GM19452 (cell line): ENCODE results near the gene BPIFA3.
"Not testable (repeated sequence)": the region's sequence is repeated elsewhere in the genome, so short reads cannot be mapped to it uniquely, and the experiment has no call there.

Experiments used
- ATAC-seq: cut with Tn5 transposase; IDR thresholded peaks from one replicate; pipeline ENCODE4 v1.9.1; 2021; ENCODE audit not compliant: unreplicated experiment

Gene BPIFA3

DNA sequence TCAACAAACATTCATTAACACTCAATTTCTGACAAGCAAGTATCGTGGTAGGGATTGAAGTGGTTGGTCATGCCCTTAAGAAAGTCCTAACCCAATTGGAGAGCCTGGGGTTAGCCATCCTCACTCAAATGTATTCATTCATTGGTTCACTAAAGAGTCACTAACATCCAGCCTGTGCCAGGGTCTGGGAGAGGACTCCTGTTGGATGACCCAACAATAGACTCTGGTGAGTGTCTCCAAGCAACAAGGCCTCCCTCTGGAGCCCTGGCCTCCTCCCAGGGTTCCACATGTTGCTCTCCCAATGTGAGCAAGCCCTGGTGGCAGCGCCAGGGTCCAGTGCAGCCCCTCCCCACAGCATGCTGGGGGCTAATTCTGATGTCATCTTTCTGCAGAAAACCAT, at the start of gene BPIFA3:
TSS of gene BPIFA3 (plus strand) at position 301 of the 400 bp plus-strand sequence. CDS start 185 bp downstream, outside the sequence.
- ATAC-seq = no peak

DNA sequence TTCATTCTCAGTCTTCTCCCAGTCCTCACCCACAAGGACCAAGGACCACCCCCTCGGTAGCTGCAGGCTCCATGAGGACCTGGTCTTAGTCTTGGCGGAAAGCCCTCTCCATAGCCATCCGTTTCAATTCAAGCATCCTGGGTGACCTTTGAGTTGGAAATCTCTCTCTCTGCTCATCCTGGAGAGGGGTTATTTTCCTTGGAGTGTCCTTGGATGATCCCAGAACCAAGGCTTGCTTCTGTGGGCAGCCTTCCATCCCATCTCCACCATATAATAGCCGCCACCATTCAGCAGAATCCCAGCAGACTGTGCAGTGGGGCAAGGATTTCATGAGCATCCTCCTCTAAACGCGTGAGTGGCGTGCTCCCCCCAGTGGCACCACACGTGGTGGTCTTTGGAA, 49.3 kb upstream of the BPIFA3 start, which contains the start of gene BPIFA2:
TSS of gene BPIFA2 (plus strand) at position 301 of the 400 bp plus-strand sequence. CDS start 987 bp downstream, outside the sequence.
- ATAC-seq = no peak

DNA sequence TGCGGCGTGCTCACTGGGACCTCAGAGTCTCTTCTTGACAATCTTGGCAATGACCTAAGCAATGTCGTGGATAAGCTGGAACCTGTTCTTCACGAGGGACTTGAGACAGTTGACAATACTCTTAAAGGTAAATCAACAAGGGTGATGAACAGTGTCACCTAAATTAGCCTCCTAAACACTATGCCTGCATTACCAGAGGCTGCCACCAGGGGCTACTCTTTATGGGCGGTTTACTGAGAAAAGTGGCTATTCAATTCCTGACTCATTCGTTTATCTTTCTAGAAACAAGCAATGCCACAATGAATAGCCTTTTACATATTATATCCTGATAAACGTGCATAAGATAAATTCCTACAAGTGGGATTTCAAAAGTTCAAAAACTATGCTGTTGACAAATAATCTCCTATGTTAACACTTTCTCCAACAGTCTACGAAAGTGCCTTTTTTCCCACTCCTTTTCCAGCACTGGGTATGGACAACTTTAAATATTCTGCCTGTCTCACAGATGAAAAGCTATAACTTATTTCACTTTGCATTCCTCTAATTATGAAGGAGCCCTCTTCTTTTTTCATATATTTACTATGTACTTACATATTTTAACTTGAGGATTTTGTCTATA, 47.9 kb upstream of the BPIFA3 start:
- no peak for ATAC-seq

DNA sequence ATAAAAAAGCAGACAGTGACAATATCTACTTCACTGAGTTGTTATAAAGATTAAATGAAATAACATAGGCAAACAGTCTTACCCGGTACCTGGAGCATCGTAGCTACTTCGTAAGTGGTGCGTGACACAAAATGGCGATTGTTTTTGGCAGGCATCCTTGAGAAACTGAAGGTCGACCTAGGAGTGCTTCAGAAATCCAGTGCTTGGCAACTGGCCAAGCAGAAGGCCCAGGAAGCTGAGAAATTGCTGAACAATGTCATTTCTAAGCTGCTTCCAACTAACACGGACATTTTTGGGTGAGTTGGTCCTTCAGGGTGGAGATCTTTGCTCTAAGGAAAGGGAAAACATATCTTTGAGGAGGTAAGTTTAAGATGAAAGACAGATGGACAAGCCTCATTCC, 44.4 kb upstream of the BPIFA3 start:
- no peak for ATAC-seq

DNA sequence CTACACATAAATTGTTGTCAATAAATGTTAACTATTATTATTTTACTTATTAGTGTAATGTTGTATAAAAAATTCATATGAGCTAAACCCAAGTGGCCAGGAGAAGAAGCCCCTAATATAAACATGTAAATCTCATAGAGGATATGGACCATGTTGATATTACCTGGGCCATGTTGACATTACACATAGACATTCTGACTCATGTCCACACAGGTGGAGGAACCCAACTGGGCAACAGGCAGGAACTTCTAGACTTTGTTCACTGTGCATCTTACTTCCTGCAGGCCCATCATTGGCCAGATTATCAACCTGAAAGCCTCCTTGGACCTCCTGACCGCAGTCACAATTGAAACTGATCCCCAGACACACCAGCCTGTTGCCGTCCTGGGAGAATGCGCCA, 42.0 kb upstream of the BPIFA3 start:
- ATAC-seq = no peak

DNA sequence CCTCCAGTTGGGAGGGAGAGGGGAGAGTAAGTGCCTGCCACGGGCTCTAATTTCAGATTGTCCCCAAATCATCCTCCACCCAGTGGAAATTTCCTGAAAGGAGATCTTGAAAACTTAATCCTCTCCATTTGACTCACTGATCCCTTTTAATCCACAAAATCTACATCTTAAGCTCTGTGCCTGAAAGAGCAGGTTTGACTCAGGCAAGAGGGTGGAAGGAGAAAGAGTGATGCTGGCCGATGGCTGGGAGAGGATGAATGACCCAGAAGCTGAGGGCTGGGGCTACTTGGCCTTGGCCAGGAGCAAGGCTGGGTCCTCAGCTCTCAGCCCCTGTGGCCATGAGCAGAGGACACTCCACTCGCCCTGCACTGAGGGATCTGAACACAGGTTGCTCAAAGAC, 41.1 kb upstream of the BPIFA3 start:
- ATAC-seq = no peak

GRCh38 chr20:33177866-33178265, 39.3 kb upstream of the BPIFA3 start:
- no peak for ATAC-seq

- ATAC-seq = no peak
Observed at GRCh38 chr20:33178726-33179125, 38.4 kb upstream of the BPIFA3 start.

DNA sequence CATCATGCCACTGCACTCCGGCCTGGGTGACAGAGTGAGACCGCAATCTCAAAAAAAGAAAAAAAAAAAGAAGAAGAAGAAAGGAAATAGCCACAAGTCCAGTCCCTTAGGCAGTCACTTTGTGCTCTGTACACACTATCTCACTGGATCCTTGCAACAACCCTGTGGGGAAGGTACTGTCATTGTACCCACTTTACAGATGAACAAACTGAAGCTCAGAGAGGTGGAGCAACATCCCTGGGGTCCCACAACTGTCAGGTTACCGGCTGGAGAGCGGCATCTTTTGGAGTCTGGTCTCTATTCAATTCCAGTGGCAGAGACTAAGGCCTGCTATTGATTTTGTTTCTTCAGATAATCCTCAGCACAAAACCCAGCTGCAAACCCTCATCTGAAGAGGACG, 37.0 kb upstream of the BPIFA3 start:
- ATAC-seq = no peak

DNA sequence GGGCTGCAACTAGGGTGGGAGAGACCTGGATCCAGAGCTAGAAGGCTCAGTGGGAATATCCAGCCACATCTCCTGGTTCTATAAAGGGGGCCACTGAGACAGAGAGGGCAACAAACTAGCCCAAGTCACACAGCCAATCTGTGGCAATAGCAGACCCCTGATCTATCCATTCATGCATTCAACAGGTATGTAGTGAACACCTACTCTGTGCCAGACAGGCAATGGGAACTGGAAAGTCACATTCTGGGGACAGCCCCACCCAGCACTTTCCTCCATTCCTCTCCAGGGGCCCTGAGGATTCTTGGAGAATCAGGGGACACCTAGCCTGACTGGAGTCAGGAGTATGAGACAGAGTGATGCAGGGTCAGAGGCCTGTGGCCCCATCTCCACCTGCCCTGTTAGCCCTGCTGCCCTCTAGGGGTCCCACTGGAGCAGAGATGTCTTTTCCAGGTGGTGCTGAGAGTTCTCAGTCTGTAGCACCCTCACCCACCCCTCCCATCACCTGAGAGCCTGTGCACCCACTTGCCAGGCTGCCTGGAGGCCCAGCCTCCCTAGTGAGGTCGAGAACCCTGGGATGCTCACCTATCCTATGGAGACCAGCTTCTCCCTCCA, 35.6 kb upstream of the BPIFA3 start:
- no peak for ATAC-seq

DNA sequence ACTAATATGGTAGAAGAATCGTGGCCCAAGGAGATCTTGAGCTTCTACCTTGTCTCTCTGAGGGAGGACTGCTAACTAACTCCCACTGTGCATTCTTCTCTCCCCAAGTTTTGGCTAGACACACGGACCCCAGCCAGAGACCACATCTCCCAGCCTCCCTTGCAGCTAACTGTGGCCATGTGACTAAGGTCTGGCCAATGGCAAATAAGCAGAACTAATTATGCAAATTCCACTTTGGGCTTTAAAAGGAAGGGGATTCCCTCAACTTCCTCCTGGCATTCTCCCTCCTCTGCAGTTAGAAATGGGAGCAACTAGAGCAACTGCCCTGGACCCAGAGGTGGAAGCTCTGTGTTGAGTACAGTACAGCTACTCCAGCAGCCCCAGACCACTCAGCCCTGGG, 33.8 kb upstream of the BPIFA3 start:
- no peak for ATAC-seq

DNA sequence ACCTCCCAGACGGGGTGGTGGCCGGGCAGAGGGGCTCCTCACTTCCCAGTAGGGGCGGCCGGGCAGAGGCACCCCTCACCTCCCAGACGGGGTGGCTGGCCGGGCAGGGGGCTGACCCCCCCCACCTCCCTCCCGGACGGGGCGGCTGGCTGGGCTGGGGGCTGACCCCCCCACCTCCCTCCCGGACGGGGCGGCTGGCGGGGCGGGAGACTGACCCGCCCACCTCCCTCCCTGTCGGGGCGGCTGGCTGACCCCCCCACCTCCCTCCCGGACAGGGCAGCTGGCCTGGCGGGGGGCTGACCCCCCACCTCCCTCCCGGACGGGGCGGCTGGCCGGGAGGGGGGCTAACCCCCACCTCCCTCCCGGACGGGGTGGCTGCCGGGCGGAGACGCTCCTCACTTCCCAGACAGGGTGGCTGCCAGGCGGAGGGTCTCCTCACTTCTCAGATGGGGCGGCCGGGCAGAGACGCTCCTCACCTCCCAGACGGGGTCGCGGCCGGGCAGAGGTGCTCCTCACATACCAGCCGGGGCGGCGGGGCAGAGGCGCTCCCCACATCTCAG, 32.0 kb upstream of the BPIFA3 start:
- ATAC-seq = not testable (repeated sequence)

DNA sequence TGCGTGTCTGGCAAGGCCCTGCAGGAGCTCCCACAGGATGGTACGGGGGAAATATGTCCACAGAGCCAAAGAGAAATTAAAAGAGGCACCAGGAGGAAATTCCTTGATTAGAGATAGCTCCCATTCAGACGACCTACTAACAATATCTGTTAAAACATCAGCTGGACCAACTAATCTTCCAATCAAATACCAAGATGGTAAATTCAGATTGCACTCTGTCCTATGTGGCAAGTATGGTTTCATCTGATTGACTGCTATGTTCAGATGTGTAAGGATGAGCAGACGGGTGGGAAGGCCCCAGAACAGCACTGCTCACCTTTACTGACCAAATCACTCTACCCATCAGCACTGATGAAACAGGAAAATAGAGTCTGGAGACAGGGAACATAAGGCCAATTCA, 29.7 kb upstream of the BPIFA3 start:
- no peak for ATAC-seq

GRCh38 chr20:33188421-33188820, 28.7 kb upstream of the BPIFA3 start:
- ATAC-seq = no peak

- no peak for ATAC-seq
Observed at GRCh38 chr20:33191484-33191883, 25.7 kb upstream of the BPIFA3 start.

DNA sequence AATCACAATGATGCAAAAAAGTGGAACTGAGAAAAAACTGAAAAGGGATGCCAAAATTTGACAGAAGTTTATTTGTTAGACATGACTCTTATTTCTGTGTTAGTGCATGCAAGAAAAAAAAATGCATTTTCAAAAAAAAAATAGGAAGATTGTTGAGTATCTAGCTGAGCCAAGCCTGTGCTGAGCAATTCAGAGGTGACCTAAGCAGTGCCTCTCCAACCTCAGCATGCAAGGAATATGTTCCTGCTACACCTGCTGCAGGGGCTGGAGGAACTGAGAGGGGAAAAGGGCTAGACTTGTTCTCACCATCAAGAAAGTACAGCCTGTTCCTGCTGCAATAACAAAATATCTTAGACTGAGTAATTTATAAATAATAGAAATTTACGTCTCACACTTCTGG, 25.2 kb upstream of the BPIFA3 start:
- ATAC-seq = no peak

- no peak for ATAC-seq
Observed at GRCh38 chr20:33192912-33193501, 24.1 kb upstream of the BPIFA3 start.

GRCh38 chr20:33199026-33199425, 18.1 kb upstream of the BPIFA3 start:
- no peak for ATAC-seq

DNA sequence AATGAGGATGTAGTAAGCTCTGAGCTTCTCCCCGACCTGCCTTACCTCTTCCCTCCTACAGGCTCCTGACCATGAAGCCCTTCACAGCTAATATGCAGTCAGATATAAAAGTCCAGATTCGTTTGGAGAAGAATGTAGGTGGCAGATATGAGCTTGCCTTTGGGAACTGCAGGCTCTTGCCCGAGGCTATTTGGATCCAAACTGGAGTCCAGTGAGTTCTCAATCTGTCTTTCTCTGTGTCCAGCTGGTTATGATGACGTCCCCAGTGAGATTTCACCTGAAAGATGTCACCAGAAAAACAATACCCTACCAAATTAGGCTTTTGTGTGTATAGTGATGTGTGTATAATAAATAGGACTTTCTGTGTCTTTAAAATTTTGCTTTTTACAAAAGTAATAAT, 14.7 kb upstream of the BPIFA3 start:
- ATAC-seq = no peak

DNA sequence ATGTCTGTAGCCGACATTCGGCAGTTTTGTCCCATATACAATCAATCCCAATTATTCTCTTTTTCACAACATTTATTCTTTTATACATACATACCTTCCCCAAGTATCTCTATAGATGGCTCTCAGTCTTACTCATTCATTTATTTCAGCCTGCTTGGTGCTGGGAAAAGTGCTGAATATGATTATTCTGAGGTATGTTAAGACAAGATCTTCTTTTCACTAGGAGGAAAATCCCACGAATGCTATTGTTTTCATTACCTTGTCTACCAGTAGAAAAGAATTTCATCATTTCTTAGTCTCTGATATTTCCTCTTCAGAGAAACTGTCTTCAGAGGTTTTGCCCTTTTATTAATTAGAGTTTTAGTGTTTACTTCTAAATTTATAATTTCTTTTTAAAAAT, 13.7 kb upstream of the BPIFA3 start:
- no peak for ATAC-seq

GRCh38 chr20:33209789-33210188, 7.4 kb upstream of the BPIFA3 start:
- ATAC-seq = no peak

DNA sequence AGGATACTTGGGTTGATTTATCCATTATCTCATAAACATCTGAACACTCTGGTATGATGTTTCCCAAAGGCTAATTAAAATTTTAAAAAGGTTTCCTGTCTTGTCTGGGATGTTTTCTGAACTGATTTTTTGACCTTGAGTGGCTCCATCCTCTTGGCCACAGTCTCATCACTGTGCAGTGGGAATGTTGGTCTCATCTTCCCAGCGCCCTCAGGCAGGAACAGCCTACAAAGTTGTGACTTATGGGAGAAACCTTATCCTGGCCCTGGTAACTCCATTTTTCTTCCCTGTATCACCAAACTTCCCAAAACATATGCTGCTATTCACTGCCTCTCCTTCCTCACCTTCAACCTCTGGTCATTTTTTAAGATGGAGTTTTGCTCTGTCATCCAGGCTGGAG, 6.8 kb upstream of the BPIFA3 start:
- ATAC-seq = no peak
